Fibroblast of lung (primary cell): Measurements from ENCODE around the gene PLEKHM2. TPM values are rescaled to one million over a fixed set of nuclear protein-coding genes. Genes with fewer than 3 reads are reported as not detected.

Source experiments
- DNase-seq, 2 donors: peaks; one replicate each; pipeline versions ENCODE4 v3.0.0 to v3.0.0-alpha.2; 2010; ENCODE audit warnings: low read depth in 2 of 2
- H2AFZ ChIP-seq: 2 replicates; pipeline ENCODE4 v1.5.1; 2012; ENCODE audit warnings: low read length, control low read depth, inconsistent platforms
- H3K27ac ChIP-seq: 2 replicates; pipeline ENCODE4 v1.5.1; 2011; ENCODE audit warnings: low read length, control low read depth; ENCODE audit not compliant: insufficient read depth
- H3K27me3 ChIP-seq: 2 replicates; pipeline ENCODE4 v1.5.1; 2011; ENCODE audit warnings: mild to moderate bottlenecking, low read length; ENCODE audit not compliant: control insufficient read depth, insufficient read depth
- H3K36me3 ChIP-seq: 2 replicates; pipeline ENCODE4 v1.5.1; 2011; ENCODE audit warnings: low read length; ENCODE audit not compliant: control insufficient read depth, insufficient read depth
- H3K4me1 ChIP-seq: 2 replicates; pipeline ENCODE4 v1.5.1; 2011; ENCODE audit warnings: low read length; ENCODE audit not compliant: control insufficient read depth, insufficient read depth; ENCODE audit errors: extremely low read depth
- H3K4me2 ChIP-seq: 2 replicates; pipeline ENCODE4 v1.5.1; 2011; ENCODE audit warnings: low read length, control low read depth; ENCODE audit not compliant: insufficient read depth; ENCODE audit errors: extremely low read depth
- H3K4me3 ChIP-seq, 4 experiments: fragments of 200-600 bp in 1 of 4; sonication (generic) in 1 of 4; replicated peaks in 1 of 4; 2 replicates each; pipeline ENCODE4 v1.5.1; 2011 to 2016; ENCODE audit warnings: low read length in 4 of 4, low read depth in 3 of 4, mild to moderate bottlenecking in 3 of 4, control low read depth in 2 of 4, inconsistent platforms in 1 of 4, mixed read lengths in 1 of 4; ENCODE audit not compliant: insufficient read depth in 1 of 4; ENCODE audit errors: control extremely low read depth in 1 of 4
- H3K79me2 ChIP-seq: 2 replicates; pipeline ENCODE4 v1.5.1; 2012; ENCODE audit warnings: mild to moderate bottlenecking, low read length, inconsistent platforms; ENCODE audit not compliant: control insufficient read depth, insufficient read depth
- H3K9ac ChIP-seq: 2 replicates; pipeline ENCODE4 v1.5.1; 2011; ENCODE audit warnings: mild to moderate bottlenecking, low read length, control low read depth; ENCODE audit not compliant: insufficient read depth
- H3K9me3 ChIP-seq: 2 replicates; pipeline ENCODE4 v1.5.1; 2012; ENCODE audit warnings: low read depth, low read length; ENCODE audit not compliant: control insufficient read depth, insufficient read depth
- H4K20me1 ChIP-seq: 2 replicates; pipeline ENCODE4 v1.5.1; 2011; ENCODE audit warnings: low read length; ENCODE audit not compliant: control insufficient read depth, insufficient read depth; ENCODE audit errors: extremely low read depth
- CTCF ChIP-seq, 2 donors: IDR thresholded peaks in 1 of 2; conservative IDR thresholded peaks in 1 of 2; 1 replicate in 1 of 2; 2 replicates in 1 of 2; pipeline ENCODE4 v1.5.1; 2011 to 2012; ENCODE audit warnings: low read length in 2 of 2, control low read depth in 1 of 2, inconsistent platforms in 1 of 2, low read depth in 1 of 2, mild to moderate bottlenecking in 1 of 2
- EZH2 ChIP-seq: IDR thresholded peaks from 2 replicates; pipeline ENCODE4 v1.5.1; 2012; ENCODE audit warnings: low read length, control low read depth, mild to moderate bottlenecking; ENCODE audit errors: missing control alignments
- polyA plus RNA-seq, 2 donors: library from polyadenylated mRNA; depleted of rRNA in 1 of 2; stranded (reverse) in 1 of 2; unstranded in 1 of 2; fragments of >200 nt; gene quantifications; 2 replicates each; pipeline ENCODE4 v1.2.1, GENCODE V29; 2011 to 2012; ENCODE audit warnings: missing spikeins in 1 of 2
- total RNA-seq: library from RNA; depleted of rRNA; stranded (reverse); fragments of >200 nt; gene quantifications from 2 replicates; pipeline ENCODE4 v1.2.1, GENCODE V29; 2014

Gene PLEKHM2
- total and polyA plus RNA-seq, 2 donors (not counting 1 experiment from before 2014, with no cell fraction given), result 27.3 to 94.6 TPM

GRCh38 chr1:15669864-15670263, 14.3 kb upstream of the PLEKHM2 start:
- no peak overlapping the region for H3K4me3 ChIP-seq
- no peaks in the 10 kb centered on the region for H3K9me3 ChIP-seq
- H3K79me2 ChIP-seq, result no peaks in the 10 kb centered on the region
- no peaks in the 10 kb centered on the region for H3K27me3 ChIP-seq
- H2AFZ ChIP-seq, result no peak overlapping the region
- no peaks in the 10 kb centered on the region for H3K36me3 ChIP-seq
- no peak overlapping the region for H3K27ac ChIP-seq
- no peak overlapping the region for H3K4me2 ChIP-seq
- no peak for DNase-seq
- H4K20me1 ChIP-seq, result no peaks in the 10 kb centered on the region
- no peak overlapping the region for H3K9ac ChIP-seq
- no peaks in the 10 kb centered on the region for H3K4me1 ChIP-seq
- no peak for TF ChIP-seq CTCF (conservative IDR thresholded peaks at IDR 0.05 in 1 of 2, IDR thresholded peaks at IDR 0.05 in 1 of 2; ENCODE audit: low read depth in 1 of 2, low read length in 2 of 2)
- no peak for TF ChIP-seq EZH2

- no peaks in the 10 kb centered on the region for H3K79me2 ChIP-seq
- no peak overlapping the region for H3K9ac ChIP-seq
- no peak overlapping the region for H2AFZ ChIP-seq
- H3K36me3 ChIP-seq, result no peaks in the 10 kb centered on the region
- H3K4me1 ChIP-seq, result no peaks in the 10 kb centered on the region
- H3K27ac ChIP-seq, result no peak overlapping the region
- no peaks in the 10 kb centered on the region for H4K20me1 ChIP-seq
- H3K4me2 ChIP-seq, result no peak overlapping the region
- H3K9me3 ChIP-seq, result no peaks in the 10 kb centered on the region
- H3K4me3 ChIP-seq, result no peak overlapping the region
- no peak for DNase-seq
- no peaks in the 10 kb centered on the region for H3K27me3 ChIP-seq
- TF ChIP-seq CTCF (conservative IDR thresholded peaks at IDR 0.05 in 1 of 2, IDR thresholded peaks at IDR 0.05 in 1 of 2; ENCODE audit: low read depth in 1 of 2, low read length in 2 of 2) (no peak), EZH2 (no peak)
Measured at GRCh38 chr1:15671430-15671829, 12.7 kb upstream of the PLEKHM2 start.

- Histone ChIP-seq H3K4me1 (peaks cover 2% of the 10 kb centered on the region), H2AFZ (no peak overlapping the region), H3K27me3 (no peaks in the 10 kb centered on the region), H3K9ac (no peak overlapping the region), H3K36me3 (no peaks in the 10 kb centered on the region), H3K27ac (no peak overlapping the region), H3K79me2 (no peaks in the 10 kb centered on the region), H3K9me3 (no peaks in the 10 kb centered on the region), H3K4me2 (no peak overlapping the region), H4K20me1 (no peaks in the 10 kb centered on the region), H3K4me3 (no peak overlapping the region)
- DNase-seq, result no peak
- TF ChIP-seq CTCF (conservative IDR thresholded peaks at IDR 0.05 in 1 of 2, IDR thresholded peaks at IDR 0.05 in 1 of 2; ENCODE audit: low read depth in 1 of 2, low read length in 2 of 2) (no peak), EZH2 (no peak)
Measured at GRCh38 chr1:15674386-15675159, 9.5 kb upstream of the PLEKHM2 start.
